GM12878 (cell line): Measurements from ENCODE around the gene MESD. TPM values are rescaled to one million over a fixed set of nuclear protein-coding genes. Genes with fewer than 3 reads are reported as not detected.

Source experiments
- ATAC-seq: fragments of 200-7000 bp; cut with Tn5 transposase; 3 replicates; pipeline ENCODE4 v1.9.1; 2020; ENCODE audit warnings: mild to moderate bottlenecking, moderate library complexity
- BruUV-seq: library from RNA; stranded (reverse); fragments of 400-500 nt; replicated peaks from 2 replicates; lab custom pipeline; 2021; lab: Mats Ljungman, UMichigan
- CTCF ChIA-PET: fragments of 300-600 bp; sonication (Branson Sonifier 250); formaldehyde crosslinking; extraction: SDS; loops from one replicate; lab custom pipeline; 2021; ENCODE audit warnings: inconsistent platforms; lab: Yijun Ruan, JAX
- POLR2A ChIA-PET: fragments of 350-600 bp; formaldehyde crosslinking; extraction: SDS; loops from one replicate; lab custom pipeline; 2021; ENCODE audit warnings: inconsistent platforms; lab: Charles Lee
- RAD21 ChIA-PET: fragments of 300-600 bp; sonication (Branson Sonifier 250); formaldehyde crosslinking; loops from one replicate; lab custom pipeline; 2023; ENCODE audit warnings: antibody characterized with exemption; ENCODE audit not compliant: unreplicated experiment; lab: Charles Lee
- SMC1A ChIA-PET: fragments of 300-600 bp; sonication (Branson Sonifier 250); formaldehyde crosslinking; loops from one replicate; lab custom pipeline; 2023; ENCODE audit not compliant: unreplicated experiment, uncharacterized antibody; lab: Charles Lee
- DNase-seq: peaks from one replicate; pipeline ENCODE4 v3.0.0-alpha.2; 2011; ENCODE audit warnings: low read depth, low spot score
- FAIRE-seq: peaks from 3 replicates; lab custom pipeline; 2011; peaks lifted over from hg19 to GRCh38; lab: Jason Lieb, UNC
- H2AFZ ChIP-seq: 2 replicates; pipeline ENCODE4 v1.6.0; 2011; ENCODE audit warnings: low read depth, low read length, control low read depth; ENCODE audit not compliant: control insufficient read depth
- H3K27ac ChIP-seq: 2 replicates; pipeline ENCODE4 v1.5.1; 2011; ENCODE audit warnings: control low read depth; ENCODE audit not compliant: control insufficient read depth, insufficient read depth
- H3K27me3 ChIP-seq, 2 experiments: replicated peaks in 1 of 2; 2 replicates each; pipeline versions ENCODE4 v1.6.0 to v1.6.1; 2011; ENCODE audit warnings: low read length in 1 of 2; ENCODE audit not compliant: control insufficient read depth in 2 of 2, insufficient read depth in 2 of 2
- H3K36me3 ChIP-seq, 2 experiments: 2 replicates each; pipeline ENCODE4 v1.5.1; 2011; ENCODE audit warnings: low read length in 1 of 2; ENCODE audit not compliant: control insufficient read depth in 2 of 2, insufficient read depth in 2 of 2
- H3K4me1 ChIP-seq: 2 replicates; pipeline ENCODE4 v1.6.1; 2011; ENCODE audit warnings: mild to moderate bottlenecking, low read length, moderate library complexity, mixed read lengths; ENCODE audit not compliant: control insufficient read depth, insufficient read depth
- H3K4me2 ChIP-seq: 2 replicates; pipeline ENCODE4 v1.6.0; 2011; ENCODE audit warnings: control low read depth; ENCODE audit not compliant: control insufficient read depth, insufficient read depth
- H3K4me3 ChIP-seq: fragments of 200-600 bp; sonication (generic); 2 replicates; pipeline ENCODE4 v1.5.1; 2016
- H3K79me2 ChIP-seq: 2 replicates; pipeline ENCODE4 v1.6.0; 2011; ENCODE audit warnings: low read length; ENCODE audit not compliant: control insufficient read depth, insufficient read depth
- H3K9ac ChIP-seq: 2 replicates; pipeline ENCODE4 v1.8.0; 2011; ENCODE audit warnings: low read length, control low read depth, mixed read lengths; ENCODE audit not compliant: control insufficient read depth, insufficient read depth
- H3K9me3 ChIP-seq: replicated peaks from 3 replicates; pipeline ENCODE4 v1.5.1; 2011; ENCODE audit warnings: mild to moderate bottlenecking, low read length; ENCODE audit not compliant: control insufficient read depth, insufficient read depth
- H4K20me1 ChIP-seq: 2 replicates; pipeline ENCODE4 v1.6.0; 2011; ENCODE audit not compliant: control insufficient read depth, insufficient read depth
- ATF3 ChIP-seq: IDR thresholded peaks from 2 replicates; pipeline ENCODE4 v1.6.1; 2011; ENCODE audit warnings: low read depth, mild to moderate bottlenecking, low read length, moderate library complexity, borderline replicate concordance; ENCODE audit errors: extremely low read depth
- CEBPB ChIP-seq, 2 experiments: fragments of 150-350 bp in 1 of 2; IDR thresholded peaks; 2 replicates each; pipeline ENCODE4 v1.6.1; 2012 to 2014; ENCODE audit warnings: low read depth in 2 of 2, low read length in 2 of 2, borderline replicate concordance in 1 of 2, inconsistent platforms in 1 of 2
- DPF2 ChIP-seq: fragments of 450-650 bp; IDR thresholded peaks from 2 replicates; pipeline ENCODE4 v1.6.1; 2017; ENCODE audit warnings: mild to moderate bottlenecking
- EP300 ChIP-seq, 2 experiments: fragments of 150-350 bp in 1 of 2; IDR thresholded peaks; 2 replicates each; pipeline ENCODE4 v1.6.1; 2011 to 2012; ENCODE audit warnings: low read depth in 2 of 2, low read length in 2 of 2, borderline replicate concordance in 1 of 2, improper control_type of control experiment in 1 of 2, inconsistent platforms in 1 of 2; ENCODE audit not compliant: control insufficient read depth in 1 of 2
- ESRRA ChIP-seq: IDR thresholded peaks from 2 replicates; pipeline ENCODE4 v1.6.1; 2012; ENCODE audit warnings: mild to moderate bottlenecking, low read length, improper control_type of control experiment
- FOS ChIP-seq: IDR thresholded peaks from 3 replicates; pipeline ENCODE4 v1.6.1; 2011; ENCODE audit warnings: borderline replicate concordance; ENCODE audit not compliant: insufficient read length; ENCODE audit errors: extremely low read depth
- IRF3 ChIP-seq: fragments of 450-650 bp; IDR thresholded peaks from 2 replicates; pipeline ENCODE4 v1.6.1; 2014; ENCODE audit warnings: mild to moderate bottlenecking
- MTA3 ChIP-seq: IDR thresholded peaks from 2 replicates; pipeline ENCODE4 v1.6.1; 2012; ENCODE audit warnings: low read length, inconsistent platforms, borderline replicate concordance
- NFYA ChIP-seq: IDR thresholded peaks from 2 replicates; pipeline ENCODE4 v1.6.1; 2011; ENCODE audit warnings: low read depth, mild to moderate bottlenecking, low read length, improper control_type of control experiment, borderline replicate concordance
- RAD21 ChIP-seq: IDR thresholded peaks from 2 replicates; pipeline ENCODE4 v1.6.1; 2011; ENCODE audit warnings: mild to moderate bottlenecking, low read depth, low read length, moderate library complexity; ENCODE audit not compliant: insufficient read depth
- ZNF622 ChIP-seq: fragments of 450-650 bp; IDR thresholded peaks from 2 replicates; pipeline ENCODE4 v1.6.1; 2017; ENCODE audit warnings: mild to moderate bottlenecking, inconsistent platforms
- WGBS: methylation state at CpG from one replicate; pipeline ENCODE4 v1.1.6; 2016; ENCODE audit warnings: low lambda C conversion rate; ENCODE audit not compliant: insufficient replicate concordance, insufficient coverage; ENCODE audit errors: missing lambda C conversion rate; 5-methylcytosine and 5-hydroxymethylcytosine counted together
- in situ Hi-C: fragments of 300-500 bp; cut with MboI; formaldehyde crosslinking; loops from 9 replicates; pipeline ENCODE4 v1.14.3; 2018; ENCODE audit warnings: mixed read lengths
- intact Hi-C: fragments of 100-400 bp; cut with micrococcal nuclease; formaldehyde crosslinking; loops from one replicate; pipeline ENCODE4 v1.14.2; 2022; ENCODE audit not compliant: unreplicated experiment
- polyA plus RNA-seq, 11 experiments: library from polyadenylated mRNA; depleted of rRNA in 4 of 11; unstranded in 6 of 11; stranded (reverse) in 5 of 11; fragments of >200 nt; fragmentation: Nextera tagmentation in 4 of 11; fragmentation: Illumina TruSeq in 1 of 11; extraction: Ambion mirVana in 4 of 11; extraction: Trizol in 1 of 11; gene quantifications; 1 replicate in 1 of 11; 2 replicates in 10 of 11; pipeline versions ENCODE4 v1.2.1 to v1.2.3, GENCODE V29; 2011 to 2016; ENCODE audit warnings: inconsistent platforms in 2 of 11, missing spikeins in 2 of 11, low read depth in 1 of 11
- total RNA-seq, 4 experiments: library from RNA; depleted of rRNA in 3 of 4; stranded (reverse); fragments of >200 nt in 3 of 4; fragmentation: Illumina TruSeq in 1 of 4; extraction: Trizol in 1 of 4; gene quantifications; 2 replicates each; pipeline versions ENCODE4 v1.2.1 to v1.2.3, GENCODE V29; 2013 to 2021

Gene MESD
- total and polyA plus RNA-seq, 10 of the 15 experiments (the other 5 are each of a cell fraction or from before 2014, with no cell fraction given), result 10.2 to 39.8 (median 20.9) TPM

GRCh38 chr15:81026836-81027599 is 37.4 kb upstream of the MESD start:
- no peak overlapping the region for H3K4me3 ChIP-seq
- no peaks in the 10 kb centered on the region for H3K79me2 ChIP-seq
- H3K9me3 ChIP-seq, result peaks cover 5% of the 10 kb centered on the region
- H3K27ac ChIP-seq, result no peak overlapping the region
- in situ Hi-C loops (no loop called here), intact Hi-C loops (no loop called here)
- H4K20me1 ChIP-seq, result no peaks in the 10 kb centered on the region
- no peak overlapping the region for H2AFZ ChIP-seq
- H3K27me3 ChIP-seq, result no peaks in the 10 kb centered on the region
- no peak for DNase-seq
- H3K4me1 ChIP-seq, result peaks cover 41% of the 10 kb centered on the region
- no peak for ATAC-seq
- ChIA-PET RAD21 (interaction anchor here (1.1 to 1.9 kb wide), 4 partner anchors 7 to 270 kb away, joined by 3 to 7 read pairs (median 4); no protein-coding TSS in a partner anchor), POLR2A (interaction anchor here (1.0 to 1.2 kb wide), 2 partner anchors 14 to 20 kb away, joined by 3 read pairs; no protein-coding TSS in a partner anchor), SMC1A (interaction anchor here (2.7 kb wide), 1 partner anchor 8 kb away, joined by 8 read pairs; no protein-coding TSS in a partner anchor), CTCF (interaction anchor here (1.1 to 1.7 kb wide), 4 partner anchors 13 to 249 kb away, joined by 3 to 6 read pairs (median 4); no protein-coding TSS in a partner anchor)
- no peaks in the 10 kb centered on the region for H3K36me3 ChIP-seq
- no peak overlapping the region for H3K4me2 ChIP-seq
- 65% methylated on average over 2 of the region's 2 CpGs for whole genome bisulfite sequencing
- no peak overlapping the region for H3K9ac ChIP-seq
- no peak for FAIRE-seq
- TF ChIP-seq ZNF622, result no peak
- TF ChIP-seq MTA3, result no peak
- no peak for TF ChIP-seq NFYA
- no peak for TF ChIP-seq EP300 (IDR thresholded peaks at IDR 0.05; ENCODE audit: borderline replicate concordance in 1 of 2, control insufficient read depth in 1 of 2, low read depth in 2 of 2, low read length in 2 of 2)
- TF ChIP-seq IRF3, result no peak
- no peak for TF ChIP-seq RAD21
- TF ChIP-seq CEBPB (IDR thresholded peaks at IDR 0.05; ENCODE audit: borderline replicate concordance in 1 of 2, low read depth in 2 of 2, low read length in 2 of 2), result no peak
- no peak for TF ChIP-seq DPF2
- no peak for TF ChIP-seq ESRRA
- no peak for TF ChIP-seq ATF3
- TF ChIP-seq FOS, result no peak
- no TSS peak for BruUV-seq
